Measurements from ENCODE around the gene SCTR.

DNA sequence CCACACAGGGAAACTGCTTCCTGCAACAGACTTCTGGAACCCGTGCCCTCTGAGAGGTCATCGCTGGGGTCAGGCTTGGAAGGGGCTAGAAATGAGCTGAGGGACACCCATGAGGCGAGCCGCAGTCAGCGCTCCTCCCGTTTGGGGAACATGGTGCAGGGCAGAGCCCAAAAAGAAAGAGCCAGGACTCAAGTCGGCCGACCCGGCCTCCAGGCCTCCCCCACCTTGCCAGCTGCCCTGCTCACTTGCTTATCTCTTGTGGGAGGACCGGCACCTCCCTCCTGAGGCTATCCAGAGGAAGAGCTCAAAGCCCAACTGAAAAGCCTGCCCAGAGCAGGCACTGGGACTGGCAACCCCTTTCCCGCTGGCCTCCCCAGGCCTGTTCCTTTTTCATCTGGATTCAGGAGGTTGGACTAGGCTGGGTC is 43.6 kb downstream of the SCTR start:
- TF ChIP-seq POLR2A (IDR thresholded peaks at IDR 0.05; ENCODE audit: low read depth, low read length): no peak
- no peak for TF ChIP-seq TAF1 (IDR thresholded peaks at IDR 0.05; ENCODE audit: low read depth, low read length)
- TF ChIP-seq POLR2AphosphoS5 (IDR thresholded peaks at IDR 0.05; ENCODE audit: low read depth, low read length): no peak
